KMS-11 (cell line): ENCODE data around the gene AKAP5.

ENCODE experiments used
- H2AFZ ChIP-seq: fragments of 200-600 bp; sonication (generic); 2 replicates; pipeline ENCODE4 v1.6.1; 2016; ENCODE audit warnings: antibody characterized with exemption, mixed run types, low read depth
- H3K27ac ChIP-seq: fragments of 200-600 bp; sonication (generic); 2 replicates; pipeline ENCODE4 v1.6.1; 2016; ENCODE audit warnings: mild to moderate bottlenecking, mixed run types
- H3K27me3 ChIP-seq: fragments of 200-600 bp; sonication (generic); 2 replicates; pipeline ENCODE4 v1.6.1; 2017; ENCODE audit warnings: mild to moderate bottlenecking, low read depth, mixed run types, moderate library complexity; ENCODE audit not compliant: insufficient read depth
- H3K36me3 ChIP-seq: fragments of 200-600 bp; sonication (generic); 2 replicates; pipeline ENCODE4 v1.6.1; 2017; ENCODE audit warnings: mild to moderate bottlenecking, mixed run types; ENCODE audit not compliant: insufficient read depth
- H3K4me1 ChIP-seq: fragments of 200-600 bp; sonication (generic); 2 replicates; pipeline ENCODE4 v1.6.1; 2016; ENCODE audit warnings: mild to moderate bottlenecking, low read depth, mixed run types; ENCODE audit not compliant: poor library complexity, severe bottlenecking
- H3K4me2 ChIP-seq: fragments of 200-600 bp; sonication (generic); 2 replicates; pipeline ENCODE4 v1.7.0; 2016; ENCODE audit warnings: mild to moderate bottlenecking, mixed run types
- H3K4me3 ChIP-seq: fragments of 200-600 bp; sonication (generic); IDR thresholded peaks from 2 replicates; pipeline ENCODE4 v1.6.1; 2017; ENCODE audit warnings: low read depth, low read length, mixed read lengths; ENCODE audit not compliant: insufficient read depth
- H3K79me2 ChIP-seq: fragments of 200-600 bp; sonication (generic); 2 replicates; pipeline ENCODE4 v1.6.1; 2016; ENCODE audit warnings: low read depth, mixed run types; ENCODE audit not compliant: insufficient read depth
- H3K9ac ChIP-seq: fragments of 200-600 bp; sonication (generic); 2 replicates; pipeline ENCODE4 v1.6.1; 2016; ENCODE audit warnings: mild to moderate bottlenecking, mixed run types
- H4K20me1 ChIP-seq: fragments of 200-600 bp; sonication (generic); 2 replicates; pipeline ENCODE4 v1.6.1; 2016; ENCODE audit warnings: mild to moderate bottlenecking, mixed run types; ENCODE audit not compliant: insufficient read depth
- TF ChIP-seq, protein P1 (sequence below): fragments of 200-600 bp; sonication (generic); conservative IDR thresholded peaks from 2 replicates; pipeline ENCODE4 v1.6.1; 2017; ENCODE audit warnings: low read depth, mild to moderate bottlenecking, antibody characterized with exemption, low read length, moderate library complexity, mixed read lengths

AKAP5 gene

DNA sequence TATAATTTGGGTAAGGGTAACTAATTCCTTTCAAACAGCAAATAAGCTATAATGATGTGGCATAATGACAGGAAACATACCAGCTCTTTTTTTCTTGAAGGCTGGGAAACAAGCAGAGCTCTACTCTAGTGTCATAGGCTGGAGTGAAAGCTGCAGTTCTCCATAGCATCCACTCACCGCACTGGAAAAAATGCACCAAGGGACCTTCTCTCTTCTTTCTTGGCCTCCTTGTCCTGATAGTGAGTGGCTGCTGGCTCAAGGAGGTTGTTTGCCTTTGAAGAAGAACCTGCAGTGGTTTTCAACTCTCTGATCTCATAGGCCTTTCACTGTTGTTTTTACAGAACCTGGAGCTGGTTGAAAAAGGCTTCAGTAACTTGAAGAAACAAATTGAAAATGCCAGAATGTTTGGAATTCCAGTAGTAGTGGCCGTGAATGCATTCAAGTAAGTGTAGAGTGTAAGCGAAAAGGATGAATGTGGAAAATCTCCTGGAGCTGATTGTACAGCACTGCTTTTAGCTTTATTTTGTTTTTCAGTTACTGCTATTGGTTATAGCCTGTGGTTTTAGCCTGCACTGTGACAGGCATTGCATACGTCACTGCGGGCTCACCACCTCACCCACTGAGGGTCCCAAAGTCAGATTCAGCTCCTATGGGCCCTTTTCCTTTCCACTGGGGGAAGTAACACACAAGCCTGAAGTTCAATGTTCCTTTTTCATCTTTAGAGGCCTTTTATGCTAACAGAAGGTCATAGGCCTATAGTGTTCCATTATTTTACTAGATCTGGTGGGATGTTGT, 17.2 kb upstream of the AKAP5 start:
- no peak overlapping the region for H3K4me2 ChIP-seq
- H3K9ac ChIP-seq = no peak overlapping the region
- no peak overlapping the region for H3K4me3 ChIP-seq
- no peaks in the 10 kb centered on the region for H4K20me1 ChIP-seq
- no peaks in the 10 kb centered on the region for H3K36me3 ChIP-seq
- no peaks in the 10 kb centered on the region for H3K27me3 ChIP-seq
- TF ChIP-seq, protein P1, sequence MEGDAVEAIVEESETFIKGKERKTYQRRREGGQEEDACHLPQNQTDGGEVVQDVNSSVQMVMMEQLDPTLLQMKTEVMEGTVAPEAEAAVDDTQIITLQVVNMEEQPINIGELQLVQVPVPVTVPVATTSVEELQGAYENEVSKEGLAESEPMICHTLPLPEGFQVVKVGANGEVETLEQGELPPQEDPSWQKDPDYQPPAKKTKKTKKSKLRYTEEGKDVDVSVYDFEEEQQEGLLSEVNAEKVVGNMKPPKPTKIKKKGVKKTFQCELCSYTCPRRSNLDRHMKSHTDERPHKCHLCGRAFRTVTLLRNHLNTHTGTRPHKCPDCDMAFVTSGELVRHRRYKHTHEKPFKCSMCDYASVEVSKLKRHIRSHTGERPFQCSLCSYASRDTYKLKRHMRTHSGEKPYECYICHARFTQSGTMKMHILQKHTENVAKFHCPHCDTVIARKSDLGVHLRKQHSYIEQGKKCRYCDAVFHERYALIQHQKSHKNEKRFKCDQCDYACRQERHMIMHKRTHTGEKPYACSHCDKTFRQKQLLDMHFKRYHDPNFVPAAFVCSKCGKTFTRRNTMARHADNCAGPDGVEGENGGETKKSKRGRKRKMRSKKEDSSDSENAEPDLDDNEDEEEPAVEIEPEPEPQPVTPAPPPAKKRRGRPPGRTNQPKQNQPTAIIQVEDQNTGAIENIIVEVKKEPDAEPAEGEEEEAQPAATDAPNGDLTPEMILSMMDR = no peak
- no peaks in the 10 kb centered on the region for H3K79me2 ChIP-seq
- no peak overlapping the region for H3K27ac ChIP-seq
- H3K4me1 ChIP-seq = peaks cover 28% of the 10 kb centered on the region
- H2AFZ ChIP-seq = no peak overlapping the region

DNA sequence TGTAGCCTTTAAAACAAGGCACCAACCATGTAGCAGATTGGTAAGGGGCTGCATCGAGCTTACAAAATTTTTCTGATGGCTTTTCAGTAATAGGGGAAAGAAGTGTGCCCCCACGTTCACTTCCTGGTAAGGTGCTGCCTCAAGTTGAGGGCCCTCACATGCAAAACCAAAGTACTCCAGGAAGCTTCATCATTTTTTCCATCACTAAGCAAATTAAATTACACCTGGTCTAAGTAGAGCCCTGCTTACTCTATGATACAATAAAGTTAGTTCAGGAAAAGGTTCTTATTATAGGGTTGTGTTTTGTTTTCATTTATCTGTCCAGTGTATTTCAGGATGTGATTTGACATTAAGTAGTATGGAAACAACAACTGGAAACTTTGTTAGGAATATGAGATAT, 15.0 kb upstream of the AKAP5 start:
- Histone ChIP-seq H4K20me1 (no peaks in the 10 kb centered on the region), H3K27me3 (no peaks in the 10 kb centered on the region), H3K79me2 (no peaks in the 10 kb centered on the region), H3K27ac (no peak overlapping the region), H3K4me2 (no peak overlapping the region), H3K9ac (no peak overlapping the region), H3K36me3 (no peaks in the 10 kb centered on the region), H3K4me3 (no peak overlapping the region), H3K4me1 (peaks cover 12% of the 10 kb centered on the region), H2AFZ (no peak overlapping the region)
- TF ChIP-seq, protein P1 = no peak

DNA sequence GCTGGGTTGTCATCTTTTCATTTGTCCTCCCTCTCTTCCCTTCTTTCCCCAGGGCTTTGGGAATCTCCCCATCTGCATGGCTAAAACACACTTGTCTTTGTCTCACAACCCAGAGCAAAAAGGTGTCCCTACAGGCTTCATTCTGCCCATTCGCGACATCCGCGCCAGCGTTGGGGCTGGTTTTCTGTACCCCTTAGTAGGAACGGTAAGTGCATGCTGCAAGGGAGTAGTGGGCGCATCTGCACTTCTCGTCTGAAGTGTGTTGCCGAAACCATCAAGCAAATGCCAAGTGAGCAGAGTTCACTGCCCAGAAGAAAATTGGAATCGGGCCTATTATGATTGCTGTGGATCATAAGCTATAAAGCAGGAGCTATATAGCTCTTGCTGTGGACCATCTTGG, 10.6 kb upstream of the AKAP5 start:
- no peaks in the 10 kb centered on the region for H3K36me3 ChIP-seq
- no peaks in the 10 kb centered on the region for H3K79me2 ChIP-seq
- H3K4me1 ChIP-seq = no peaks in the 10 kb centered on the region
- no peaks in the 10 kb centered on the region for H4K20me1 ChIP-seq
- H3K27me3 ChIP-seq = no peaks in the 10 kb centered on the region
- TF ChIP-seq, protein P1 = no peak
- no peak overlapping the region for H3K27ac ChIP-seq
- H3K4me3 ChIP-seq = no peak overlapping the region
- no peak overlapping the region for H2AFZ ChIP-seq
- no peak overlapping the region for H3K4me2 ChIP-seq
- H3K9ac ChIP-seq = no peak overlapping the region

DNA sequence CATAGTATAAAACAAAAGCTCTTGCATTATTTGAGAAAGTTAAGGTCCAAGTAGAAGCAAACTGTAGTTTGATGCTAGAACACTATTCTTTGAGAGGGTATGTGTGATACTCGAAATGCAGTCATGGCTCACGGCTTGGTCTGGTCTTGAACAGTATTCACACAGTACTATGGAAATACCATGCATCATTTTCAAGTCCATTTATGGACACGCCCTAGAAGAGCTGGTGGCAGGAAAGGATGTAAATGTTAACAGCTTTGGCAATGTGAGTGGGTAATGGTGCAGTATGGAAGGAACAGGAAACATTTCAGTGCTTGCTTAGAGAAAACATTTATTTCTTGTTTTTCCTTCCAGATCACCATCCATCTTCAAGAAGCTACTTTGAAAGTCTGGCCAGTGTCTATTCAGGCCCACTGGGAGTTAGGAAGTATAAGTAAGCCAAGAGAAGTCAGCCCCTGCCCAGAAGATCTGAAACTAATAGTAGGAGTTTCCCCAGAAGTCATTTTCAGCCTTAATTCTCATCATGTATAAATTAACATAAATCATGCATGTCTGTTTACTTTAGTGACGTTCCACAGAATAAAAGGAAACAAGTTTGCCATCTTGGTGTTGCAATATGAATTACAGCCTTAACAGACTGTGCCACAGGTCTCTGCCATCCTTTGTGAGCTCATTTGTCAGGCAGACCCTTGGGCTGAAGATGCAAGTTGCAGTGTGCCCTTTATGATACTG, 5.7 kb upstream of the AKAP5 start:
- no peak overlapping the region for H3K9ac ChIP-seq
- H3K4me3 ChIP-seq = no peak overlapping the region
- H3K36me3 ChIP-seq = no peaks in the 10 kb centered on the region
- no peaks in the 10 kb centered on the region for H3K79me2 ChIP-seq
- no peak overlapping the region for H3K27ac ChIP-seq
- peaks cover 5% of the 10 kb centered on the region for H3K4me1 ChIP-seq
- H3K4me2 ChIP-seq = no peak overlapping the region
- no peak overlapping the region for H2AFZ ChIP-seq
- no peaks in the 10 kb centered on the region for H4K20me1 ChIP-seq
- TF ChIP-seq, protein P1 = no peak
- no peaks in the 10 kb centered on the region for H3K27me3 ChIP-seq
